PC-9 (cell line): ENCODE results near the gene CST2. TPM values are rescaled to one million over a fixed set of nuclear protein-coding genes. Genes with fewer than 3 reads are reported as not detected.
"Not testable (repeated sequence)": the region's sequence is repeated elsewhere in the genome, so short reads cannot be mapped to it uniquely, and the experiment has no call there.

Experiments
- BruUV-seq: library from RNA; stranded (reverse); fragments of 400-500 nt; replicated peaks from 2 replicates; lab custom pipeline; 2021; lab: Mats Ljungman, UMichigan
- CTCF ChIA-PET: fragments of 300-600 bp; sonication (Branson Sonifier 250); formaldehyde crosslinking; loops from one replicate; lab custom pipeline; 2022; ENCODE audit warnings: antibody characterized with exemption; lab: Charles Lee
- POLR2A ChIA-PET: fragments of 300-600 bp; sonication (Branson Sonifier 250); formaldehyde crosslinking; loops from one replicate; lab custom pipeline; 2022; ENCODE audit warnings: antibody characterized with exemption; ENCODE audit not compliant: unreplicated experiment; lab: Charles Lee
- DNase-seq, 2 experiments: peaks; one replicate each; pipeline versions ENCODE4 v3.0.0 to v3.0.0-alpha.2; 2015 to 2022; ENCODE audit warnings: mixed read lengths in 1 of 2
- H2AFZ ChIP-seq: fragments of 200-600 bp; sonication (generic); 2 replicates; pipeline ENCODE4 v1.8.1; 2017; ENCODE audit warnings: antibody characterized with exemption
- H3F3A ChIP-seq: fragments of 200-600 bp; sonication (generic); 2 replicates; pipeline ENCODE4 v1.8.1; 2017; ENCODE audit warnings: antibody characterized with exemption, mild to moderate bottlenecking, low read depth; ENCODE audit not compliant: insufficient read depth
- H3K27ac ChIP-seq: fragments of 200-600 bp; sonication (generic); 2 replicates; pipeline ENCODE4 v1.6.1; 2016; ENCODE audit warnings: mixed run types
- H3K27me3 ChIP-seq: fragments of 200-600 bp; sonication (generic); 2 replicates; pipeline ENCODE4 v1.6.1; 2016; ENCODE audit warnings: low read depth, mixed run types; ENCODE audit not compliant: insufficient read depth
- H3K36me3 ChIP-seq: fragments of 200-600 bp; sonication (generic); 2 replicates; pipeline ENCODE4 v1.6.1; 2016; ENCODE audit warnings: low read depth, mixed run types
- H3K4me1 ChIP-seq: fragments of 200-600 bp; sonication (generic); replicated peaks from 2 replicates; pipeline ENCODE4 v1.6.1; 2016; ENCODE audit warnings: mixed run types; ENCODE audit not compliant: insufficient read depth
- H3K4me2 ChIP-seq: fragments of 200-600 bp; sonication (generic); 2 replicates; pipeline ENCODE4 v1.6.1; 2017; ENCODE audit warnings: mixed run types
- H3K4me3 ChIP-seq: fragments of 200-600 bp; sonication (generic); 2 replicates; pipeline ENCODE4 v1.6.1; 2016; ENCODE audit warnings: mixed run types
- H3K79me2 ChIP-seq: fragments of 200-600 bp; sonication (generic); 2 replicates; pipeline ENCODE4 v1.6.1; 2017; ENCODE audit warnings: low read depth, mixed run types
- H3K9me2 ChIP-seq: fragments of 200-600 bp; sonication (generic); 2 replicates; pipeline ENCODE4 v1.8.1; 2017; ENCODE audit warnings: mild to moderate bottlenecking; ENCODE audit not compliant: insufficient read depth
- H3K9me3 ChIP-seq: fragments of 200-600 bp; sonication (generic); 2 replicates; pipeline ENCODE4 v1.8.1; 2016; ENCODE audit warnings: low read depth; ENCODE audit not compliant: insufficient read depth
- H4K20me1 ChIP-seq: fragments of 200-600 bp; sonication (generic); 2 replicates; pipeline ENCODE4 v1.8.1; 2017; ENCODE audit not compliant: insufficient read depth
- EZH2 ChIP-seq: fragments of 200-600 bp; sonication (generic); IDR thresholded peaks from 2 replicates; pipeline ENCODE4 v1.8.0; 2017; ENCODE audit warnings: antibody characterized with exemption, low read depth
- intact Hi-C: fragments of 100-400 bp; cut with micrococcal nuclease; formaldehyde crosslinking; loops from one replicate; pipeline ENCODE4 v1.10.0; 2022; ENCODE audit not compliant: unreplicated experiment
- total RNA-seq: library from RNA; stranded (reverse); gene quantifications from 2 replicates; pipeline ENCODE4 v1.2.3, GENCODE V29; 2021
- TF ChIP-seq, protein P1 (sequence below): fragments of 200-600 bp; sonication (generic); conservative IDR thresholded peaks from 2 replicates; pipeline ENCODE4 v1.6.1; 2017; ENCODE audit warnings: mixed run types, antibody characterized with exemption, mild to moderate bottlenecking, moderate library complexity

The CST2 gene
- total RNA-seq, 1 experiment from 2014 or later = not detected

GRCh38 chr20:23835716-23836115 is 9.2 kb upstream of the CST2 start:
- TF ChIP-seq, protein P1, sequence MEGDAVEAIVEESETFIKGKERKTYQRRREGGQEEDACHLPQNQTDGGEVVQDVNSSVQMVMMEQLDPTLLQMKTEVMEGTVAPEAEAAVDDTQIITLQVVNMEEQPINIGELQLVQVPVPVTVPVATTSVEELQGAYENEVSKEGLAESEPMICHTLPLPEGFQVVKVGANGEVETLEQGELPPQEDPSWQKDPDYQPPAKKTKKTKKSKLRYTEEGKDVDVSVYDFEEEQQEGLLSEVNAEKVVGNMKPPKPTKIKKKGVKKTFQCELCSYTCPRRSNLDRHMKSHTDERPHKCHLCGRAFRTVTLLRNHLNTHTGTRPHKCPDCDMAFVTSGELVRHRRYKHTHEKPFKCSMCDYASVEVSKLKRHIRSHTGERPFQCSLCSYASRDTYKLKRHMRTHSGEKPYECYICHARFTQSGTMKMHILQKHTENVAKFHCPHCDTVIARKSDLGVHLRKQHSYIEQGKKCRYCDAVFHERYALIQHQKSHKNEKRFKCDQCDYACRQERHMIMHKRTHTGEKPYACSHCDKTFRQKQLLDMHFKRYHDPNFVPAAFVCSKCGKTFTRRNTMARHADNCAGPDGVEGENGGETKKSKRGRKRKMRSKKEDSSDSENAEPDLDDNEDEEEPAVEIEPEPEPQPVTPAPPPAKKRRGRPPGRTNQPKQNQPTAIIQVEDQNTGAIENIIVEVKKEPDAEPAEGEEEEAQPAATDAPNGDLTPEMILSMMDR = no peak
- no peak for TF ChIP-seq EZH2
- H4K20me1 ChIP-seq = no peaks in the 10 kb centered on the region
- no peak overlapping the region for H3K4me2 ChIP-seq
- no peaks in the 10 kb centered on the region for H3K9me2 ChIP-seq
- H3K4me3 ChIP-seq = no peak overlapping the region
- H3K27ac ChIP-seq = no peak overlapping the region
- H3K27me3 ChIP-seq = no peaks in the 10 kb centered on the region
- H2AFZ ChIP-seq = no peak overlapping the region
- H3K36me3 ChIP-seq = no peaks in the 10 kb centered on the region
- H3K79me2 ChIP-seq = no peaks in the 10 kb centered on the region
- H3F3A ChIP-seq = peaks cover 18% of the 10 kb centered on the region
- ChIA-PET POLR2A (no interaction called here), CTCF (no interaction called here)
- peaks cover 36% of the 10 kb centered on the region for H3K4me1 ChIP-seq
- peaks cover 6% of the 10 kb centered on the region; the same call in 1 of the 2 replicates for H3K9me3 ChIP-seq
- no peak for DNase-seq
- intact Hi-C loops = no loop called here
- no TSS peak for BruUV-seq

DNA sequence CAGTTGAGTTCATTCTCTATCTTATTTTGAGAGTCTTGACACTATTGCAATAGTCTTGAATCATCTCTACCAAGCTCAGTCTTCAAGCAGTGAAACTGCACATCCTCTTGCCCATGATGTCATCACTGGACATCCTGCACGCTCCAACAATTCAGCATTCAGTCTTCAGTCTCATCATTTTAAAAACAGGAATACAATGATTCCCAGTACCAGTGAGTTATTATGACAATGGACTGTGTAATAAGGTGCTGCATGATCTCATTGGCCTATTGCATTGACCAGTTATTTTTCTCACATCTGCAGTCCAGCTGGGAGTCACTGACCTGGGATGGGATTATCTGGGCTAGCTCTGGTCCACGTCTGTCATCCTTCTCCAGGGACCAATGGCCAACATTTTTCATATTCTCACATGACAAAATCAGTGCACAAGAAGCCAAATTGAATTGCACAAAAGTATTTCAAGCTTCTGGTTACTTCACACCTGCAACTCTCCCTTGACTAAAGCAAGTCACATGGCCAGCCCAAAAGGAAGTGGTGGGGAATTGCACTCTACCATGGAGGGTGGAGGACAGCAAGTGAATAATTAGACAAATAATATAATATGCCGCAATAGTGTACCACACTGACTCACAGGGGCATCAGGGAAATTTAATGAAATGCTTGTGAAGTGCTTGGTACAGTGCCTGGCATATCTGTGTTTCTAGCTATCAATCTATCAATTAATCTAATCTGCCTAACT is 6.4 kb upstream of the CST2 start:
- BruUV-seq = no TSS peak
- Histone ChIP-seq H4K20me1 (no peaks in the 10 kb centered on the region), H3F3A (peaks cover 18% of the 10 kb centered on the region), H3K79me2 (no peaks in the 10 kb centered on the region), H2AFZ (no peak overlapping the region), H3K4me1 (peaks cover 37% of the 10 kb centered on the region), H3K9me2 (no peaks in the 10 kb centered on the region), H3K9me3 (peaks cover 6% of the 10 kb centered on the region; the same call in 1 of the 2 replicates), H3K27me3 (no peaks in the 10 kb centered on the region), H3K4me2 (peak overlapping the region; percentile 52), H3K36me3 (no peaks in the 10 kb centered on the region), H3K27ac (peak overlapping the region; percentile 87), H3K4me3 (no peak overlapping the region)
- intact Hi-C loops = no loop called here
- TF ChIP-seq, protein P1 = no peak
- TF ChIP-seq EZH2 = no peak
- CTCF ChIA-PET = no interaction called here
- no peak for DNase-seq
- POLR2A ChIA-PET = no interaction called here

- H3K9me3 ChIP-seq, POLR2A ChIA-PET, H3K4me3 ChIP-seq, H4K20me1 ChIP-seq, H3K79me2 ChIP-seq, H3K9me2 ChIP-seq, intact Hi-C loops, BruUV-seq, CTCF ChIA-PET, H3K27me3 ChIP-seq, H2AFZ ChIP-seq, H3K36me3 ChIP-seq: not testable (repeated sequence)
- DNase-seq = peak; percentile 62 to 92
- Histone ChIP-seq H3F3A (peaks cover 24% of the 10 kb centered on the region), H3K27ac (peak overlapping the region; percentile 87), H3K4me1 (peaks cover 44% of the 10 kb centered on the region), H3K4me2 (peak overlapping the region; percentile 52)
These were observed 5.4 kb upstream of the CST2 start for GRCh38 chr20:23831961-23832360.
